GM23248 (cell line): Measurements from ENCODE around the gene MTFP1. TPM values are rescaled to one million over a fixed set of nuclear protein-coding genes. Genes with fewer than 3 reads are reported as not detected.

Experiments
- DNase-seq: peaks from one replicate; pipeline ENCODE4 v3.0.0-alpha.2; 2015
- H2AFZ ChIP-seq: fragments of 200-600 bp; sonication (generic); 2 replicates; pipeline ENCODE4 v1.6.1; 2016; ENCODE audit warnings: antibody characterized with exemption
- H3F3A ChIP-seq: fragments of 200-600 bp; sonication (generic); 2 replicates; pipeline ENCODE4 v1.6.1; 2016; ENCODE audit warnings: mild to moderate bottlenecking, antibody characterized with exemption, mixed run types; ENCODE audit not compliant: insufficient read depth
- H3K27ac ChIP-seq: fragments of 200-600 bp; sonication (generic); 2 replicates; pipeline ENCODE4 v1.5.1; 2016; ENCODE audit warnings: mild to moderate bottlenecking
- H3K27me3 ChIP-seq: fragments of 200-600 bp; sonication (generic); replicated peaks from 2 replicates; pipeline ENCODE4 v1.6.1; 2016; ENCODE audit warnings: mild to moderate bottlenecking; ENCODE audit not compliant: insufficient read depth
- H3K36me3 ChIP-seq: fragments of 200-600 bp; sonication (generic); 2 replicates; pipeline ENCODE4 v1.6.1; 2016; ENCODE audit warnings: low read depth, mild to moderate bottlenecking
- H3K4me1 ChIP-seq: fragments of 200-600 bp; sonication (generic); 2 replicates; pipeline ENCODE4 v1.6.1; 2016; ENCODE audit warnings: mild to moderate bottlenecking; ENCODE audit not compliant: insufficient read depth
- H3K4me2 ChIP-seq: fragments of 200-600 bp; sonication (generic); one replicate; pipeline ENCODE4 v1.6.1; 2016; ENCODE audit warnings: mild to moderate bottlenecking; ENCODE audit not compliant: unreplicated experiment
- H3K4me3 ChIP-seq: fragments of 200-600 bp; sonication (generic); 2 replicates; pipeline ENCODE4 v1.5.1; 2016; ENCODE audit warnings: mild to moderate bottlenecking
- H3K79me2 ChIP-seq: fragments of 200-600 bp; sonication (generic); 2 replicates; pipeline ENCODE4 v1.6.1; 2016; ENCODE audit warnings: mild to moderate bottlenecking; ENCODE audit not compliant: insufficient read depth
- H3K9ac ChIP-seq: fragments of 200-600 bp; sonication (generic); 2 replicates; pipeline ENCODE4 v1.6.1; 2016; ENCODE audit warnings: mild to moderate bottlenecking
- H3K9me2 ChIP-seq: fragments of 200-600 bp; sonication (generic); 2 replicates; pipeline ENCODE4 v1.6.1; 2016; ENCODE audit warnings: mixed run types, mild to moderate bottlenecking, moderate library complexity; ENCODE audit not compliant: insufficient read depth
- H3K9me3 ChIP-seq: fragments of 200-600 bp; sonication (generic); one replicate; pipeline ENCODE4 v1.6.1; 2017; ENCODE audit warnings: low read depth
- H4K20me1 ChIP-seq: fragments of 200-600 bp; sonication (generic); 2 replicates; pipeline ENCODE4 v1.6.0; 2016; ENCODE audit not compliant: insufficient read depth
- EZH2 ChIP-seq: fragments of 200-600 bp; sonication (generic); IDR thresholded peaks from 2 replicates; pipeline ENCODE4 v1.6.1; 2018; ENCODE audit warnings: antibody characterized with exemption, mild to moderate bottlenecking; ENCODE audit not compliant: insufficient read depth, poor library complexity, severe bottlenecking
- EZH2phosphoT487 ChIP-seq: fragments of 200-600 bp; sonication (generic); IDR thresholded peaks from 2 replicates; pipeline ENCODE4 v1.6.1; 2018; ENCODE audit warnings: antibody characterized with exemption, moderate library complexity, mild to moderate bottlenecking, low read depth; ENCODE audit not compliant: insufficient read depth
- WGBS, 2 experiments: methylation state at CpG; one replicate each; pipeline ENCODE4 v1.1.6; 2015 to 2017; ENCODE audit warnings: low lambda C conversion rate in 2 of 2, low coverage in 1 of 2; ENCODE audit errors: missing lambda C conversion rate in 2 of 2; 5-methylcytosine and 5-hydroxymethylcytosine counted together
- in situ Hi-C: fragments of 300-500 bp; cut with MboI; formaldehyde crosslinking; loops from 2 replicates; pipeline ENCODE4 v1.15.0; 2020
- polyA plus RNA-seq: library from polyadenylated mRNA; unstranded; fragments of >200 nt; fragmentation: Nextera tagmentation; extraction: Ambion mirVana; gene quantifications from 2 replicates; pipeline ENCODE4 v1.2.1, GENCODE V29; 2016
- total RNA-seq: library from RNA; depleted of rRNA; stranded (reverse); fragments of >200 nt; shearing (Covaris generic); gene quantifications from 2 replicates; pipeline ENCODE4 v1.2.3, GENCODE V29; 2014

MTFP1 gene
- total and polyA plus RNA-seq, 2 experiments from 2014 or later: 6.6 to 8.1 TPM

GRCh38 chr22:30435674-30436126, 10.1 kb downstream of the MTFP1 start:
- no peaks in the 10 kb centered on the region for H3K79me2 ChIP-seq
- no peaks in the 10 kb centered on the region for H3K9me2 ChIP-seq
- H3K9me3 ChIP-seq: no peaks in the 10 kb centered on the region
- in situ Hi-C loops: no loop called here
- H3K4me3 ChIP-seq: no peak overlapping the region
- H3K27ac ChIP-seq: no peak overlapping the region
- WGBS, 2 experiments: 89 to 94% methylated on average over 6 of the region's 6 CpGs
- TF ChIP-seq EZH2phosphoT487: no peak
- no peak for TF ChIP-seq EZH2
- peak overlapping the region; percentile 41; the same call in 1 of the 2 replicates for H2AFZ ChIP-seq
- no peaks in the 10 kb centered on the region for H3F3A ChIP-seq
- DNase-seq: no peak
- no peak overlapping the region for H3K4me2 ChIP-seq
- H3K9ac ChIP-seq: no peak overlapping the region
- no peaks in the 10 kb centered on the region for H3K4me1 ChIP-seq
- H3K36me3 ChIP-seq: no peaks in the 10 kb centered on the region
- H3K27me3 ChIP-seq: no peaks in the 10 kb centered on the region
- no peaks in the 10 kb centered on the region for H4K20me1 ChIP-seq

- no peaks in the 10 kb centered on the region for H3K36me3 ChIP-seq
- H3K79me2 ChIP-seq: no peaks in the 10 kb centered on the region
- no peak overlapping the region for H3K4me2 ChIP-seq
- H3K27me3 ChIP-seq: no peaks in the 10 kb centered on the region
- no peaks in the 10 kb centered on the region for H4K20me1 ChIP-seq
- in situ Hi-C loops: no loop called here
- no peaks in the 10 kb centered on the region for H3K9me2 ChIP-seq
- WGBS, 2 experiments: 79 to 82% methylated on average over 2 of the region's 2 CpGs
- no peaks in the 10 kb centered on the region for H3K9me3 ChIP-seq
- H3K4me1 ChIP-seq: no peaks in the 10 kb centered on the region
- H3F3A ChIP-seq: no peaks in the 10 kb centered on the region
- H3K27ac ChIP-seq: no peak overlapping the region
- no peak overlapping the region for H2AFZ ChIP-seq
- H3K4me3 ChIP-seq: no peak overlapping the region
- no peak for DNase-seq
- TF ChIP-seq EZH2phosphoT487 (no peak), EZH2 (no peak)
- no peak overlapping the region for H3K9ac ChIP-seq
Measured at GRCh38 chr22:30436196-30436595, 10.6 kb downstream of the MTFP1 start.

GRCh38 chr22:30438559-30438958, 13.0 kb downstream of the MTFP1 start:
- H3F3A ChIP-seq: no peaks in the 10 kb centered on the region
- no peak overlapping the region for H3K4me3 ChIP-seq
- no peaks in the 10 kb centered on the region for H4K20me1 ChIP-seq
- H3K9me2 ChIP-seq: no peaks in the 10 kb centered on the region
- 59 to 67% methylated on average over 3 of the region's 3 CpGs for WGBS, 2 experiments
- no peak for TF ChIP-seq EZH2phosphoT487
- TF ChIP-seq EZH2: no peak
- H3K4me2 ChIP-seq: no peak overlapping the region
- in situ Hi-C loops: no loop called here
- DNase-seq: no peak
- H3K27ac ChIP-seq: no peak overlapping the region
- H3K79me2 ChIP-seq: no peaks in the 10 kb centered on the region
- H3K27me3 ChIP-seq: no peaks in the 10 kb centered on the region
- no peaks in the 10 kb centered on the region for H3K4me1 ChIP-seq
- no peaks in the 10 kb centered on the region for H3K9me3 ChIP-seq
- no peaks in the 10 kb centered on the region for H3K36me3 ChIP-seq
- no peak overlapping the region for H2AFZ ChIP-seq
- H3K9ac ChIP-seq: no peak overlapping the region

- no peaks in the 10 kb centered on the region for H3K79me2 ChIP-seq
- no peaks in the 10 kb centered on the region for H3K36me3 ChIP-seq
- no peaks in the 10 kb centered on the region for H3K4me1 ChIP-seq
- H3K9me3 ChIP-seq: no peaks in the 10 kb centered on the region
- no peaks in the 10 kb centered on the region for H3K9me2 ChIP-seq
- no peak overlapping the region for H3K4me3 ChIP-seq
- H3K27me3 ChIP-seq: no peaks in the 10 kb centered on the region
- DNase-seq: no peak
- TF ChIP-seq EZH2phosphoT487: no peak
- no peak for TF ChIP-seq EZH2
- H3F3A ChIP-seq: no peaks in the 10 kb centered on the region
- no peak overlapping the region for H3K9ac ChIP-seq
- H3K4me2 ChIP-seq: no peak overlapping the region
- no peaks in the 10 kb centered on the region for H4K20me1 ChIP-seq
- no peak overlapping the region for H3K27ac ChIP-seq
- 79 to 90% methylated on average over 4 of the region's 4 CpGs for WGBS, 2 experiments
- in situ Hi-C loops: no loop called here
- H2AFZ ChIP-seq: no peak overlapping the region
Measured at GRCh38 chr22:30439226-30439625, 13.7 kb downstream of the MTFP1 start.

- 70 to 73% methylated on average over 11 of the region's 11 CpGs for WGBS, 2 experiments
- Histone ChIP-seq H3K4me1 (no peaks in the 10 kb centered on the region), H3K27ac (no peak overlapping the region), H3K79me2 (no peaks in the 10 kb centered on the region), H2AFZ (no peak overlapping the region), H4K20me1 (no peaks in the 10 kb centered on the region), H3K9me3 (no peaks in the 10 kb centered on the region), H3K27me3 (no peaks in the 10 kb centered on the region), H3K4me2 (no peak overlapping the region), H3K9me2 (no peaks in the 10 kb centered on the region), H3K9ac (no peak overlapping the region), H3F3A (no peaks in the 10 kb centered on the region), H3K4me3 (no peak overlapping the region), H3K36me3 (no peaks in the 10 kb centered on the region)
- in situ Hi-C loops: loop anchor here (5.0 to 10.0 kb wide), 2 partner anchors 52 to 315 kb away; no protein-coding TSS in a partner anchor
- no peak for DNase-seq
- TF ChIP-seq EZH2 (no peak), EZH2phosphoT487 (no peak)
Measured at GRCh38 chr22:30439836-30440235, 14.3 kb downstream of the MTFP1 start.
